HK-2 (cell line): ENCODE results near the gene BCL10.

Experiments
- DNase-seq: peaks from one replicate; pipeline ENCODE4 v3.0.0-alpha.2; 2018; ENCODE audit not compliant: unreplicated experiment

The BCL10 gene

GRCh38 chr1:85223334-85223733, 53.1 kb downstream of the BCL10 start:
- no peak for DNase-seq

- DNase-seq, result no peak
Measured at GRCh38 chr1:85220756-85221201, 55.7 kb downstream of the BCL10 start.

- DNase-seq, result no peak
Measured at GRCh38 chr1:85219853-85220610, 56.4 kb downstream of the BCL10 start.

GRCh38 chr1:85216697-85217096, 59.7 kb downstream of the BCL10 start:
- DNase-seq, result no peak
